DND-41 (cell line): Measurements from ENCODE around the gene DENND5B.

ENCODE experiments used
- ATAC-seq: fragments of 200-7000 bp; cut with Tn5 transposase; 3 replicates; pipeline ENCODE4 v1.9.1; 2021; ENCODE audit warnings: low read depth; ENCODE audit not compliant: insufficient read depth
- DNase-seq: peaks from one replicate; pipeline ENCODE4 v3.0.0-alpha.2; 2020
- H2AFZ ChIP-seq: 2 replicates; pipeline ENCODE4 v1.6.0; 2012; ENCODE audit warnings: low read depth, low read length
- H3K27ac ChIP-seq: 2 replicates; pipeline ENCODE4 v1.5.1; 2012; ENCODE audit warnings: low read length, inconsistent platforms
- H3K27me3 ChIP-seq: fragments of 200-600 bp; sonication (generic); 2 replicates; pipeline ENCODE4 v1.6.0; 2012; ENCODE audit warnings: low read length, mild to moderate bottlenecking, inconsistent platforms; ENCODE audit not compliant: insufficient read depth, poor library complexity
- H3K36me3 ChIP-seq: 2 replicates; pipeline ENCODE4 v1.5.1; 2012; ENCODE audit warnings: low read length, inconsistent platforms; ENCODE audit not compliant: insufficient read depth
- H3K4me1 ChIP-seq: 2 replicates; pipeline ENCODE4 v1.5.1; 2012; ENCODE audit warnings: mild to moderate bottlenecking, low read length; ENCODE audit not compliant: insufficient read depth
- H3K4me2 ChIP-seq: 2 replicates; pipeline ENCODE4 v1.6.0; 2012; ENCODE audit warnings: mild to moderate bottlenecking, moderate library complexity, low read length, inconsistent platforms; ENCODE audit not compliant: insufficient read depth
- H3K4me3 ChIP-seq, 2 experiments: fragments of 200-600 bp in 1 of 2; shearing (Covaris generic) in 1 of 2; 2 replicates each; pipeline ENCODE4 v1.5.1; 2012 to 2016; ENCODE audit warnings: inconsistent platforms in 2 of 2, low read length in 2 of 2, mild to moderate bottlenecking in 2 of 2, low read depth in 1 of 2, moderate library complexity in 1 of 2
- H3K79me2 ChIP-seq: 2 replicates; pipeline ENCODE4 v1.6.0; 2012; ENCODE audit warnings: low read length, inconsistent platforms; ENCODE audit not compliant: insufficient read depth
- H3K9ac ChIP-seq: 2 replicates; pipeline ENCODE4 v1.6.0; 2012; ENCODE audit warnings: low read depth, mild to moderate bottlenecking, inconsistent platforms, low read length, moderate library complexity
- H3K9me3 ChIP-seq: 2 replicates; pipeline ENCODE4 v1.5.1; 2012; ENCODE audit warnings: low read length, moderate library complexity, mild to moderate bottlenecking, inconsistent platforms; ENCODE audit not compliant: insufficient read depth, severe bottlenecking
- H4K20me1 ChIP-seq: 2 replicates; pipeline ENCODE4 v1.6.0; 2012; ENCODE audit warnings: low read length; ENCODE audit not compliant: insufficient read depth
- CTCF ChIP-seq: IDR thresholded peaks from 2 replicates; pipeline ENCODE4 v1.5.1; 2012; ENCODE audit warnings: borderline replicate concordance, low read length, moderate library complexity, mild to moderate bottlenecking; ENCODE audit not compliant: poor library complexity, severe bottlenecking; ENCODE audit errors: extremely low read depth
- EZH2 ChIP-seq: IDR thresholded peaks from 3 replicates; pipeline ENCODE4 v1.6.1; 2012; ENCODE audit warnings: borderline replicate concordance, low read depth, mild to moderate bottlenecking, moderate library complexity, low read length, inconsistent platforms; ENCODE audit not compliant: severe bottlenecking

Gene DENND5B

GRCh38 chr12:31479516-31480210, 111.3 kb downstream of the DENND5B start:
- no peak overlapping the region for H3K4me2 ChIP-seq
- H2AFZ ChIP-seq: no peak overlapping the region
- ATAC-seq (no peak), DNase-seq (no peak)
- no peaks in the 10 kb centered on the region for H3K36me3 ChIP-seq
- no peak overlapping the region for H3K9ac ChIP-seq
- H4K20me1 ChIP-seq: no peaks in the 10 kb centered on the region
- no peak overlapping the region for H3K27ac ChIP-seq
- no peaks in the 10 kb centered on the region for H3K4me1 ChIP-seq
- TF ChIP-seq EZH2: no peak
- no peak for TF ChIP-seq CTCF
- no peaks in the 10 kb centered on the region for H3K27me3 ChIP-seq
- H3K9me3 ChIP-seq: no peaks in the 10 kb centered on the region
- H3K79me2 ChIP-seq: no peaks in the 10 kb centered on the region
- H3K4me3 ChIP-seq: no peak overlapping the region

GRCh38 chr12:31478898-31479297, 112.0 kb downstream of the DENND5B start:
- DNase-seq: no peak
- ATAC-seq: no peak
- no peaks in the 10 kb centered on the region for H4K20me1 ChIP-seq
- H3K9me3 ChIP-seq: no peaks in the 10 kb centered on the region
- H3K79me2 ChIP-seq: no peaks in the 10 kb centered on the region
- no peaks in the 10 kb centered on the region for H3K36me3 ChIP-seq
- H3K4me2 ChIP-seq: no peak overlapping the region
- no peak overlapping the region for H3K4me3 ChIP-seq
- H3K27ac ChIP-seq: no peak overlapping the region
- no peaks in the 10 kb centered on the region for H3K4me1 ChIP-seq
- H2AFZ ChIP-seq: no peak overlapping the region
- no peak overlapping the region for H3K9ac ChIP-seq
- H3K27me3 ChIP-seq: no peaks in the 10 kb centered on the region
- TF ChIP-seq EZH2: no peak
- no peak for TF ChIP-seq CTCF

- DNase-seq: no peak
- no peaks in the 10 kb centered on the region for H3K9me3 ChIP-seq
- H3K9ac ChIP-seq: no peak overlapping the region
- no peak overlapping the region for H3K4me2 ChIP-seq
- H3K4me1 ChIP-seq: no peaks in the 10 kb centered on the region
- no peak for TF ChIP-seq EZH2
- no peak for TF ChIP-seq CTCF
- H3K4me3 ChIP-seq: no peak overlapping the region
- no peak overlapping the region for H3K27ac ChIP-seq
- no peak for ATAC-seq
- H3K27me3 ChIP-seq: no peaks in the 10 kb centered on the region
- H3K79me2 ChIP-seq: no peaks in the 10 kb centered on the region
- H2AFZ ChIP-seq: no peak overlapping the region
- H4K20me1 ChIP-seq: no peaks in the 10 kb centered on the region
- H3K36me3 ChIP-seq: no peaks in the 10 kb centered on the region
These were observed 112.5 kb downstream of the DENND5B start for GRCh38 chr12:31478425-31478824.
